ENCODE measurements around the gene RSPO4.

- TF ChIP-seq CTCF (IDR thresholded peaks at IDR 0.05) (no peak), POLR2A (IDR thresholded peaks at IDR 0.05) (no peak), POLR2AphosphoS5 (IDR thresholded peaks at IDR 0.05) (no peak)
Measured at GRCh38 chr20:998231-998830, 3.8 kb downstream of the RSPO4 start.

Data from stomach (tissue), 4 donors.